Measurements from ENCODE around the gene MYO9B. TPM values are rescaled to one million over a fixed set of nuclear protein-coding genes. Genes with fewer than 3 reads are reported as not detected.
A peak's percentile ranks its signal among the peaks of the same experiment; 100 is the strongest.

MYO9B gene
- total RNA-seq, 1 experiment from 2014 or later, result 74.6 TPM

DNA sequence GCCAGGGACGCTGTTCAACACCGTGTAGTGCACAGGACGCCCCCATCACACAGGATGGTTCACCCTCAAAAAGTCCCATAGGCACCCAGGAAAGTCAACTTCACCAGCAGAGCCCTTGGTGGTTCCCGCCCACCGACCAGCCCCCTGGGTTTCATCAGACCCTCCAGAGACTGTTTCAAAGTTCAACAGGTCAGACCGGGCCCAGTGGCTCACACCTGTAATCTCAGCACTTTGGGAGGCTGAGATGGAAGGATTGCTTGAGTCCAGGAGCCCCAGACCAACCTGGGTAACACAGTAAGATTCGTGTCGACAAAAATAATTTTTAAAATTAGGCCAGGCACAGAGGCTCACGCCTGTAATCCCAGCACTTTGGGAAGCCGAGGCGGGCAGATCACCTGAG, 61.0 kb downstream of the MYO9B start:
- POLR2A ChIA-PET, result no interaction called here
- CTCF ChIA-PET, result no interaction called here
- intact Hi-C loops (cut with micrococcal nuclease), result no loop called here
- Histone ChIP-seq H3K36me3 (ENCODE audit: control insufficient read depth in 1 of 2, insufficient read depth in 2 of 2, low read length in 2 of 2) (no peaks in the 10 kb centered on the region), H3K27me3 (ENCODE audit: insufficient read depth, low read length) (no peaks in the 10 kb centered on the region), H3K9ac (ENCODE audit: low read length) (peak overlapping the region; percentile 69; the same call in 1 of the 2 replicates), H3K79me2 (ENCODE audit: insufficient read depth, low read length) (peaks cover 32% of the 10 kb centered on the region; the same call in 1 of the 2 replicates), H3K4me3 (replicated peaks in 1 of 2; ENCODE audit: low read depth in 1 of 2, low read length in 2 of 2) (no peak overlapping the region), H4K20me1 (ENCODE audit: insufficient read depth) (no peaks in the 10 kb centered on the region), H2AFZ (ENCODE audit: low read depth, low read length, poor library complexity, severe bottlenecking) (no peak overlapping the region), H3K4me1 (ENCODE audit: control insufficient read depth in 1 of 2, insufficient read depth in 2 of 2, low read length in 2 of 2) (peaks cover 30 to 37% of the 10 kb centered on the region in 2 experiments), H3K27ac (ENCODE audit: low read depth, low read length) (peak overlapping the region; percentile 86), H3K9me2 (ENCODE audit: insufficient read depth) (no peaks in the 10 kb centered on the region), H3K4me2 (ENCODE audit: low read length) (0 out of 2 replicates have a peak overlapping the region, but pooled peaks have one; percentile 88), H3K9me3 (ENCODE audit: control insufficient read depth in 1 of 2, insufficient read depth in 1 of 2, low read depth in 1 of 2, low read length in 2 of 2) (no peaks in the 10 kb centered on the region)
- RAD21 ChIA-PET (ENCODE audit: low non-redundant PET in 1 of 2, low total read pairs in 2 of 2, uncharacterized antibody in 2 of 2, unreplicated experiment in 2 of 2), result no interaction called here
- ATAC-seq (no peak), DNase-seq (ENCODE audit: low read depth, low spot score) (no peak)
- no peak for TF ChIP-seq SP1 (IDR thresholded peaks at IDR 0.05; ENCODE audit: low read depth)
- TF ChIP-seq, protein P1, sequence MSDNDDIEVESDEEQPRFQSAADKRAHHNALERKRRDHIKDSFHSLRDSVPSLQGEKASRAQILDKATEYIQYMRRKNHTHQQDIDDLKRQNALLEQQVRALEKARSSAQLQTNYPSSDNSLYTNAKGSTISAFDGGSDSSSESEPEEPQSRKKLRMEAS (IDR thresholded peaks at IDR 0.05), result no peak
- BruUV-seq (replicated peaks), result no TSS peak

DNA sequence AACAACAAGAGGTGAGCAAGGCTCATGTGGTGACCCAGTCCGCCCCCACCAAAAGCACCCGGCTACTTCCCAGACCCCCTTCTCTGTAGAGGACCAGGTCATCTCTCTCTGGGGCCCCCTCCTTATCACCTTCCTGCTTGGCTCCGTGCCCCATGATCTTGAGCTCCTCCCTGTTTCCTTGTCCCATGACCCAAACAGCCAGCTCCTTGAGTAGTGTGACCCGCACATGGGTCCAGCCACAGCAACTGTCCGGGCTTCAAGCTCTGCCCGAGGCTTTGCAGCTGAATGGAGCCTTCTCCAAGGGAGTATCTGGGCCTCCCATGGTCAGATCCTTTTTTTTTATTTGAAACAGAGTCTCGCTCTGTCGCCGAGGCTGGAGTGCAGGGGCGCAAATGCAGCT, 61.8 kb downstream of the MYO9B start:
- no TSS peak for BruUV-seq (replicated peaks)
- Histone ChIP-seq H3K4me2 (ENCODE audit: low read length) (no peak overlapping the region), H3K27me3 (ENCODE audit: insufficient read depth, low read length) (no peaks in the 10 kb centered on the region), H3K4me1 (ENCODE audit: control insufficient read depth in 1 of 2, insufficient read depth in 2 of 2, low read length in 2 of 2) (peaks cover 29 to 36% of the 10 kb centered on the region in 2 experiments), H3K36me3 (ENCODE audit: control insufficient read depth in 1 of 2, insufficient read depth in 2 of 2, low read length in 2 of 2) (no peaks in the 10 kb centered on the region), H3K79me2 (ENCODE audit: insufficient read depth, low read length) (peaks cover 32% of the 10 kb centered on the region; the same call in 1 of the 2 replicates), H4K20me1 (ENCODE audit: insufficient read depth) (no peaks in the 10 kb centered on the region), H3K9me2 (ENCODE audit: insufficient read depth) (no peaks in the 10 kb centered on the region), H3K9me3 (ENCODE audit: control insufficient read depth in 1 of 2, insufficient read depth in 1 of 2, low read depth in 1 of 2, low read length in 2 of 2) (no peaks in the 10 kb centered on the region), H3K9ac (ENCODE audit: low read length) (no peak overlapping the region), H3K27ac (ENCODE audit: low read depth, low read length) (no peak overlapping the region), H3K4me3 (replicated peaks in 1 of 2; ENCODE audit: low read depth in 1 of 2, low read length in 2 of 2) (no peak overlapping the region), H2AFZ (ENCODE audit: low read depth, low read length, poor library complexity, severe bottlenecking) (no peak overlapping the region)
- ChIA-PET RAD21 (ENCODE audit: low non-redundant PET in 1 of 2, low total read pairs in 2 of 2, uncharacterized antibody in 2 of 2, unreplicated experiment in 2 of 2) (no interaction called here), CTCF (no interaction called here), POLR2A (no interaction called here)
- DNase-seq (ENCODE audit: low read depth, low spot score) (no peak), ATAC-seq (no peak)
- TF ChIP-seq ZNF274 (IDR thresholded peaks at IDR 0.05; ENCODE audit: low read depth, low read length), result no peak
- no peak for TF ChIP-seq JUND (IDR thresholded peaks at IDR 0.05)
- no peak for TF ChIP-seq SRF (IDR thresholded peaks at IDR 0.05; ENCODE audit: low read depth)
- TF ChIP-seq EZH2phosphoT487 (IDR thresholded peaks at IDR 0.05; ENCODE audit: borderline replicate concordance), result no peak
- no peak for TF ChIP-seq SP1 (IDR thresholded peaks at IDR 0.05; ENCODE audit: low read depth)
- no peak for TF ChIP-seq POLR2AphosphoS5 (IDR thresholded peaks at IDR 0.05; ENCODE audit: low read depth, low read length)
- TF ChIP-seq EZH2 (IDR thresholded peaks at IDR 0.05), result no peak
- no peak for TF ChIP-seq FOSL1 (IDR thresholded peaks at IDR 0.05; ENCODE audit: low read depth)
- TF ChIP-seq, protein P2, sequence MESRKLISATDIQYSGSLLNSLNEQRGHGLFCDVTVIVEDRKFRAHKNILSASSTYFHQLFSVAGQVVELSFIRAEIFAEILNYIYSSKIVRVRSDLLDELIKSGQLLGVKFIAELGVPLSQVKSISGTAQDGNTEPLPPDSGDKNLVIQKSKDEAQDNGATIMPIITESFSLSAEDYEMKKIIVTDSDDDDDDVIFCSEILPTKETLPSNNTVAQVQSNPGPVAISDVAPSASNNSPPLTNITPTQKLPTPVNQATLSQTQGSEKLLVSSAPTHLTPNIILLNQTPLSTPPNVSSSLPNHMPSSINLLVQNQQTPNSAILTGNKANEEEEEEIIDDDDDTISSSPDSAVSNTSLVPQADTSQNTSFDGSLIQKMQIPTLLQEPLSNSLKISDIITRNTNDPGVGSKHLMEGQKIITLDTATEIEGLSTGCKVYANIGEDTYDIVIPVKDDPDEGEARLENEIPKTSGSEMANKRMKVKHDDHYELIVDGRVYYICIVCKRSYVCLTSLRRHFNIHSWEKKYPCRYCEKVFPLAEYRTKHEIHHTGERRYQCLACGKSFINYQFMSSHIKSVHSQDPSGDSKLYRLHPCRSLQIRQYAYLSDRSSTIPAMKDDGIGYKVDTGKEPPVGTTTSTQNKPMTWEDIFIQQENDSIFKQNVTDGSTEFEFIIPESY (IDR thresholded peaks at IDR 0.05; ENCODE audit: extremely low read depth, insufficient replicate concordance, low read length), result no peak
- no peak for TF ChIP-seq POLR2A (IDR thresholded peaks at IDR 0.05; ENCODE audit: borderline replicate concordance, extremely low read depth, insufficient read depth, insufficient read length)
- TF ChIP-seq RAD21 (IDR thresholded peaks at IDR 0.05; ENCODE audit: low read depth), result no peak
- TF ChIP-seq, protein P3, sequence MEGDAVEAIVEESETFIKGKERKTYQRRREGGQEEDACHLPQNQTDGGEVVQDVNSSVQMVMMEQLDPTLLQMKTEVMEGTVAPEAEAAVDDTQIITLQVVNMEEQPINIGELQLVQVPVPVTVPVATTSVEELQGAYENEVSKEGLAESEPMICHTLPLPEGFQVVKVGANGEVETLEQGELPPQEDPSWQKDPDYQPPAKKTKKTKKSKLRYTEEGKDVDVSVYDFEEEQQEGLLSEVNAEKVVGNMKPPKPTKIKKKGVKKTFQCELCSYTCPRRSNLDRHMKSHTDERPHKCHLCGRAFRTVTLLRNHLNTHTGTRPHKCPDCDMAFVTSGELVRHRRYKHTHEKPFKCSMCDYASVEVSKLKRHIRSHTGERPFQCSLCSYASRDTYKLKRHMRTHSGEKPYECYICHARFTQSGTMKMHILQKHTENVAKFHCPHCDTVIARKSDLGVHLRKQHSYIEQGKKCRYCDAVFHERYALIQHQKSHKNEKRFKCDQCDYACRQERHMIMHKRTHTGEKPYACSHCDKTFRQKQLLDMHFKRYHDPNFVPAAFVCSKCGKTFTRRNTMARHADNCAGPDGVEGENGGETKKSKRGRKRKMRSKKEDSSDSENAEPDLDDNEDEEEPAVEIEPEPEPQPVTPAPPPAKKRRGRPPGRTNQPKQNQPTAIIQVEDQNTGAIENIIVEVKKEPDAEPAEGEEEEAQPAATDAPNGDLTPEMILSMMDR (IDR thresholded peaks at IDR 0.05 in 2 of 3, conservative IDR thresholded peaks at IDR 0.05 in 1 of 3; ENCODE audit: borderline replicate concordance in 1 of 3, insufficient read depth in 1 of 3, low read depth in 2 of 3, low read length in 2 of 3), result no peak
- intact Hi-C loops (cut with micrococcal nuclease), result no loop called here

All from HCT116 (cell line).